SK-N-MC (cell line): Measurements from ENCODE around the gene GLCE.

Source experiments
- EZH2 ChIP-seq: fragments of 200-600 bp; sonication (generic); IDR thresholded peaks from one replicate; pipeline ENCODE4 v1.6.1; 2017; ENCODE audit warnings: antibody characterized with exemption
- POLR2AphosphoS5 ChIP-seq: IDR thresholded peaks from 2 replicates; pipeline ENCODE4 v1.6.1; 2012; ENCODE audit warnings: mild to moderate bottlenecking, low read depth, low read length, borderline replicate concordance

DNA sequence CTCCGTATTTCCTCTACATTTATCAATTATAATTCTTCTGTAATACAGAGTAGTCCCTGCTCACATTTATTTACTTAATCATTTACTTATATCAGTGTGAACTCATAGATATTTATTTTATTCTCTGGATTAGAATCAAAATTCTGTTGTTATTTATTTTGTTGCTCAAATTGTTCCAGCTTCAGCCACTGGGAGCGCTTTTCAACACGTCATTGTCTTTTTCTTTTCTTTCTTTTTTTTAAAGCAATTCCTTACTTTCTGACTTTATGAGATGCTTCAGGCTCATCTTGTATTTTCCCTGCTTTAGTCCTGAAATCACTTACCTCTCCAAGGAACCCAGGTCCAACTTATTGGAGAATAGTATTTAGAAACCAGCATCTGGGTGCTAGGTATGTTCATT is 53.4 kb downstream of the GLCE start:
- TF ChIP-seq POLR2AphosphoS5, result no peak
- no peak for TF ChIP-seq EZH2
